ENCODE data around the gene PLPP4.
"Not testable (repeated sequence)": the region's sequence is repeated elsewhere in the genome, so short reads cannot be mapped to it uniquely, and the experiment has no call there.

Gene PLPP4

GRCh38 chr10:120493411-120494312 is 36.6 kb downstream of the PLPP4 start:
- H3K9me3 ChIP-seq (ENCODE audit: control insufficient read depth, insufficient read depth, low read length): no peaks in the 10 kb centered on the region
- no peaks in the 10 kb centered on the region for H3K4me1 ChIP-seq (ENCODE audit: control insufficient read depth, insufficient read depth, low read length)
- H3K36me3 ChIP-seq (ENCODE audit: control insufficient read depth, insufficient read depth, low read length): no peaks in the 10 kb centered on the region
- no peak overlapping the region for H3K9ac ChIP-seq (ENCODE audit: low read depth, low read length)
- no peaks in the 10 kb centered on the region for H3K27me3 ChIP-seq (ENCODE audit: control insufficient read depth, insufficient read depth, low read length)
- H3K4me3 ChIP-seq (ENCODE audit: low read depth, low read length): no peak overlapping the region

- Histone ChIP-seq H3K4me1 (ENCODE audit: control insufficient read depth, insufficient read depth, low read length) (no peaks in the 10 kb centered on the region), H3K9me3 (ENCODE audit: control insufficient read depth, insufficient read depth, low read length) (no peaks in the 10 kb centered on the region), H3K36me3 (ENCODE audit: control insufficient read depth, insufficient read depth, low read length) (no peaks in the 10 kb centered on the region), H3K27me3 (ENCODE audit: control insufficient read depth, insufficient read depth, low read length) (no peaks in the 10 kb centered on the region), H3K9ac (ENCODE audit: low read depth, low read length) (no peak overlapping the region), H3K4me3 (ENCODE audit: low read depth, low read length) (no peak overlapping the region)
These were observed 37.3 kb downstream of the PLPP4 start for GRCh38 chr10:120494313-120494710.

GRCh38 chr10:120495226-120496009 is 38.4 kb downstream of the PLPP4 start:
- Histone ChIP-seq H3K9me3 (ENCODE audit: control insufficient read depth, insufficient read depth, low read length) (no peaks in the 10 kb centered on the region), H3K4me3 (ENCODE audit: low read depth, low read length) (no peak overlapping the region), H3K4me1 (ENCODE audit: control insufficient read depth, insufficient read depth, low read length) (no peaks in the 10 kb centered on the region), H3K9ac (ENCODE audit: low read depth, low read length) (no peak overlapping the region), H3K36me3 (ENCODE audit: control insufficient read depth, insufficient read depth, low read length) (no peaks in the 10 kb centered on the region), H3K27me3 (ENCODE audit: control insufficient read depth, insufficient read depth, low read length) (no peaks in the 10 kb centered on the region)

- no peaks in the 10 kb centered on the region for H3K36me3 ChIP-seq (ENCODE audit: control insufficient read depth, insufficient read depth, low read length)
- no peak overlapping the region for H3K4me3 ChIP-seq (ENCODE audit: low read depth, low read length)
- no peaks in the 10 kb centered on the region for H3K9me3 ChIP-seq (ENCODE audit: control insufficient read depth, insufficient read depth, low read length)
- H3K27me3 ChIP-seq (ENCODE audit: control insufficient read depth, insufficient read depth, low read length): no peaks in the 10 kb centered on the region
- peaks cover 3% of the 10 kb centered on the region for H3K4me1 ChIP-seq (ENCODE audit: control insufficient read depth, insufficient read depth, low read length)
- H3K9ac ChIP-seq (ENCODE audit: low read depth, low read length): no peak overlapping the region
These were observed 42.9 kb downstream of the PLPP4 start for GRCh38 chr10:120499883-120500282.

GRCh38 chr10:120503689-120504088 is 46.7 kb downstream of the PLPP4 start:
- Histone ChIP-seq H3K9ac (ENCODE audit: low read depth, low read length) (no peak overlapping the region), H3K27me3 (ENCODE audit: control insufficient read depth, insufficient read depth, low read length) (no peaks in the 10 kb centered on the region), H3K4me3 (ENCODE audit: low read depth, low read length) (no peak overlapping the region), H3K4me1 (ENCODE audit: control insufficient read depth, insufficient read depth, low read length) (peaks cover 11% of the 10 kb centered on the region), H3K9me3 (ENCODE audit: control insufficient read depth, insufficient read depth, low read length) (no peaks in the 10 kb centered on the region), H3K36me3 (ENCODE audit: control insufficient read depth, insufficient read depth, low read length) (no peaks in the 10 kb centered on the region)

GRCh38 chr10:120504227-120504626 is 47.2 kb downstream of the PLPP4 start:
- H3K27me3 ChIP-seq (ENCODE audit: control insufficient read depth, insufficient read depth, low read length); H3K36me3 ChIP-seq (ENCODE audit: control insufficient read depth, insufficient read depth, low read length); H3K9me3 ChIP-seq (ENCODE audit: control insufficient read depth, insufficient read depth, low read length); H3K9ac ChIP-seq (ENCODE audit: low read depth, low read length); H3K4me3 ChIP-seq (ENCODE audit: low read depth, low read length): not testable (repeated sequence)
- H3K4me1 ChIP-seq (ENCODE audit: control insufficient read depth, insufficient read depth, low read length): peaks cover 11% of the 10 kb centered on the region

- H3K9me3 ChIP-seq (ENCODE audit: control insufficient read depth, insufficient read depth, low read length): no peaks in the 10 kb centered on the region
- no peak overlapping the region for H3K9ac ChIP-seq (ENCODE audit: low read depth, low read length)
- H3K4me1 ChIP-seq (ENCODE audit: control insufficient read depth, insufficient read depth, low read length): peaks cover 11% of the 10 kb centered on the region
- H3K36me3 ChIP-seq (ENCODE audit: control insufficient read depth, insufficient read depth, low read length): no peaks in the 10 kb centered on the region
- no peaks in the 10 kb centered on the region for H3K27me3 ChIP-seq (ENCODE audit: control insufficient read depth, insufficient read depth, low read length)
- no peak overlapping the region for H3K4me3 ChIP-seq (ENCODE audit: low read depth, low read length)
These were observed 48.0 kb downstream of the PLPP4 start for GRCh38 chr10:120505056-120505455.

- Histone ChIP-seq H3K9me3 (ENCODE audit: control insufficient read depth, insufficient read depth, low read length) (no peaks in the 10 kb centered on the region), H3K4me3 (ENCODE audit: low read depth, low read length) (no peak overlapping the region), H3K27me3 (ENCODE audit: control insufficient read depth, insufficient read depth, low read length) (no peaks in the 10 kb centered on the region), H3K4me1 (ENCODE audit: control insufficient read depth, insufficient read depth, low read length) (peaks cover 11% of the 10 kb centered on the region), H3K36me3 (ENCODE audit: control insufficient read depth, insufficient read depth, low read length) (no peaks in the 10 kb centered on the region), H3K9ac (ENCODE audit: low read depth, low read length) (no peak overlapping the region)
These were observed 48.8 kb downstream of the PLPP4 start for GRCh38 chr10:120505866-120506265.

GRCh38 chr10:120506674-120507073 is 49.6 kb downstream of the PLPP4 start:
- Histone ChIP-seq H3K4me3 (ENCODE audit: low read depth, low read length) (no peak overlapping the region), H3K27me3 (ENCODE audit: control insufficient read depth, insufficient read depth, low read length) (no peaks in the 10 kb centered on the region), H3K4me1 (ENCODE audit: control insufficient read depth, insufficient read depth, low read length) (peaks cover 11% of the 10 kb centered on the region), H3K9me3 (ENCODE audit: control insufficient read depth, insufficient read depth, low read length) (no peaks in the 10 kb centered on the region), H3K36me3 (ENCODE audit: control insufficient read depth, insufficient read depth, low read length) (no peaks in the 10 kb centered on the region), H3K9ac (ENCODE audit: low read depth, low read length) (no peak overlapping the region)

GRCh38 chr10:120507175-120507574 is 50.1 kb downstream of the PLPP4 start:
- Histone ChIP-seq H3K4me1 (ENCODE audit: control insufficient read depth, insufficient read depth, low read length) (peaks cover 11% of the 10 kb centered on the region), H3K27me3 (ENCODE audit: control insufficient read depth, insufficient read depth, low read length) (no peaks in the 10 kb centered on the region), H3K9me3 (ENCODE audit: control insufficient read depth, insufficient read depth, low read length) (no peaks in the 10 kb centered on the region), H3K4me3 (ENCODE audit: low read depth, low read length) (no peak overlapping the region), H3K9ac (ENCODE audit: low read depth, low read length) (no peak overlapping the region), H3K36me3 (ENCODE audit: control insufficient read depth, insufficient read depth, low read length) (no peaks in the 10 kb centered on the region)

GRCh38 chr10:120507651-120508050 is 50.6 kb downstream of the PLPP4 start:
- Histone ChIP-seq H3K9me3 (ENCODE audit: control insufficient read depth, insufficient read depth, low read length) (no peaks in the 10 kb centered on the region), H3K9ac (ENCODE audit: low read depth, low read length) (no peak overlapping the region), H3K4me1 (ENCODE audit: control insufficient read depth, insufficient read depth, low read length) (peaks cover 11% of the 10 kb centered on the region), H3K36me3 (ENCODE audit: control insufficient read depth, insufficient read depth, low read length) (no peaks in the 10 kb centered on the region), H3K4me3 (ENCODE audit: low read depth, low read length) (no peak overlapping the region), H3K27me3 (ENCODE audit: control insufficient read depth, insufficient read depth, low read length) (no peaks in the 10 kb centered on the region)

- no peaks in the 10 kb centered on the region for H3K36me3 ChIP-seq (ENCODE audit: control insufficient read depth, insufficient read depth, low read length)
These were observed 51.4 kb downstream of the PLPP4 start for GRCh38 chr10:120508393-120508792.

More at GRCh38 chr10:120508393-120508792, 51.4 kb downstream of the PLPP4 start:
- H3K9ac ChIP-seq (ENCODE audit: low read depth, low read length): no peak overlapping the region
- H3K4me3 ChIP-seq (ENCODE audit: low read depth, low read length): no peak overlapping the region
- peaks cover 11% of the 10 kb centered on the region for H3K4me1 ChIP-seq (ENCODE audit: control insufficient read depth, insufficient read depth, low read length)
- no peaks in the 10 kb centered on the region for H3K9me3 ChIP-seq (ENCODE audit: control insufficient read depth, insufficient read depth, low read length)
- H3K27me3 ChIP-seq (ENCODE audit: control insufficient read depth, insufficient read depth, low read length): no peaks in the 10 kb centered on the region
